ENCODE measurements around the gene TRAF3IP1. TPM values are rescaled to one million over a fixed set of nuclear protein-coding genes. Genes with fewer than 3 reads are reported as not detected.
"Not testable (repeated sequence)": the region's sequence is repeated elsewhere in the genome, so short reads cannot be mapped to it uniquely, and the experiment has no call there.

TRAF3IP1 gene
- total RNA-seq, 1 donor from 2014 or later, result 9.4 TPM

- H3K4me3 ChIP-seq (ENCODE audit: low read depth, low read length), result no peak overlapping the region
- no peaks in the 10 kb centered on the region for H3K27me3 ChIP-seq (ENCODE audit: control insufficient read depth, insufficient read depth, low read length)
- H3K36me3 ChIP-seq (ENCODE audit: control insufficient read depth, insufficient read depth, low read length), result no peaks in the 10 kb centered on the region
- no peak for TF ChIP-seq CTCF (IDR thresholded peaks at IDR 0.05; ENCODE audit: insufficient read depth, low read length, poor library complexity, severe bottlenecking)
- DNase-seq (ENCODE audit: low read depth), result no peak
Measured at GRCh38 chr2:238403632-238404405, 83.5 kb downstream of the TRAF3IP1 start.

GRCh38 chr2:238404406-238405216, 84.3 kb downstream of the TRAF3IP1 start:
- no peak for TF ChIP-seq CTCF (IDR thresholded peaks at IDR 0.05; ENCODE audit: insufficient read depth, low read length, poor library complexity, severe bottlenecking)
- Histone ChIP-seq H3K4me3 (ENCODE audit: low read depth, low read length) (no peak overlapping the region), H3K27me3 (ENCODE audit: control insufficient read depth, insufficient read depth, low read length) (no peaks in the 10 kb centered on the region), H3K36me3 (ENCODE audit: control insufficient read depth, insufficient read depth, low read length) (no peaks in the 10 kb centered on the region)
- no peak for DNase-seq (ENCODE audit: low read depth)

- not testable (repeated sequence) for DNase-seq (ENCODE audit: low read depth); H3K36me3 ChIP-seq (ENCODE audit: control insufficient read depth, insufficient read depth, low read length); H3K27me3 ChIP-seq (ENCODE audit: control insufficient read depth, insufficient read depth, low read length); H3K4me3 ChIP-seq (ENCODE audit: low read depth, low read length)
Measured at GRCh38 chr2:238405217-238405555, 84.9 kb downstream of the TRAF3IP1 start.

GRCh38 chr2:238406221-238406997, 86.1 kb downstream of the TRAF3IP1 start:
- no peak overlapping the region for H3K4me3 ChIP-seq (ENCODE audit: low read depth, low read length)
- no peak for TF ChIP-seq CTCF (IDR thresholded peaks at IDR 0.05; ENCODE audit: insufficient read depth, low read length, poor library complexity, severe bottlenecking)
- DNase-seq (ENCODE audit: low read depth), result no peak
- no peaks in the 10 kb centered on the region for H3K36me3 ChIP-seq (ENCODE audit: control insufficient read depth, insufficient read depth, low read length)
- H3K27me3 ChIP-seq (ENCODE audit: control insufficient read depth, insufficient read depth, low read length), result no peaks in the 10 kb centered on the region

- H3K36me3 ChIP-seq (ENCODE audit: control insufficient read depth, insufficient read depth, low read length), result no peaks in the 10 kb centered on the region
- DNase-seq (ENCODE audit: low read depth), result no peak
- TF ChIP-seq CTCF (IDR thresholded peaks at IDR 0.05; ENCODE audit: insufficient read depth, low read length, poor library complexity, severe bottlenecking), result no peak
- H3K4me3 ChIP-seq (ENCODE audit: low read depth, low read length), result no peak overlapping the region
- no peaks in the 10 kb centered on the region for H3K27me3 ChIP-seq (ENCODE audit: control insufficient read depth, insufficient read depth, low read length)
Measured at GRCh38 chr2:238406998-238407285, 86.6 kb downstream of the TRAF3IP1 start.

- TF ChIP-seq CTCF (IDR thresholded peaks at IDR 0.05; ENCODE audit: insufficient read depth, low read length, poor library complexity, severe bottlenecking), result no peak
- Histone ChIP-seq H3K27me3 (ENCODE audit: control insufficient read depth, insufficient read depth, low read length) (no peaks in the 10 kb centered on the region), H3K4me3 (ENCODE audit: low read depth, low read length) (no peak overlapping the region), H3K36me3 (ENCODE audit: control insufficient read depth, insufficient read depth, low read length) (no peaks in the 10 kb centered on the region)
- DNase-seq (ENCODE audit: low read depth), result no peak
Measured at GRCh38 chr2:238407566-238407965, 87.2 kb downstream of the TRAF3IP1 start.

Data from kidney epithelial cell (primary cell).